ENCODE data around the gene OAT. TPM values are rescaled to one million over a fixed set of nuclear protein-coding genes. Genes with fewer than 3 reads are reported as not detected.

The OAT gene
- total and polyA plus RNA-seq, 3 donors from 2014 or later = 110 to 129 (median 115) TPM

DNA sequence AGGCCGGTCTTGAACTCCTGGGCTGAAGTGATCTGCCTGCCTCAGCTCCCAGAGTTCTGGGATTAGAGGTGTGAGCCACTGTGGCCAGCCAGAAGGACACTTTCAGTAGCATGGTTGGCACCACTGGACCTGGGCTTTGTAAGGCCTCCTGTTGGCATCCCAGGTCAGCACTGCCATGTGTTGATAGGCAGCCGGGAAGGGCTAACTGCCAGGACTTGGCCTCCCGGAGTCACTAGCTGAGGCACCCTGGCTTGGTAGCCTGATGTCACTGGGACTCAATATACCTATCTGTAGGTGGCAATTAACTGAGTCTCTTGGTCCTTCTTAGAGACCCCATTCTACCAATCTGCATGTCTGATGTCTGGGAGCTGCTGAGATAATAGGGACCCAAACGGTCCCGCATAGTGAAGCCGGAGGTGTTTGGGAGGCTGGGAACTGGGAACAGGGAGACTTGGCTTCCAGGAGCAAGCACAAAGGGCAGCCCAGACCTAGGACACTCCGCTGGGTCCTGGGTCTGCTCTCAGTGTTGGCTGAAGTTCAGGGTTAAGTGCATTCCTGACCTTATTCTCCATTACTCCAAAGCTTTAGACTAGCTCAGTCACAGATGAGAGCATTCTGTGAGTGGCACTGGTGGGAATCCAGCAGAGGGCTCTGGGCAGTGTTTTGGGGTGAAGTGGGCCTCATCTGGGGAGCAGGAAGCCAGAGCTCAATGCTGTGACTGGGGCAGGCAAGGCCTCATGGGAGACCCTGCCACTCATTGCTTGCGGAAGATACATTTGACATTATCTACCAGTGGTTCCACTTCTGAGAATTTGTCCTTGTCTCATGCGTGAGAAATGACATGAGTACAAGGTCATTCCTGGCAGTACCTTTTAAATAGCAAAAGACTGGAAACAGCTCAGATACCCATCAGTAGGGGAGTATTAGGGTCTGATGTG lies 45.6 kb upstream of the OAT start:
- 68 to 69% methylated on average over 7 to 9 of the region's 9 CpGs for WGBS, 2 donors
- H3K27ac ChIP-seq = no peak overlapping the region
- intact Hi-C loops (cut with DNase I; ENCODE audit: low total_unique reads) = no loop called here

DNA sequence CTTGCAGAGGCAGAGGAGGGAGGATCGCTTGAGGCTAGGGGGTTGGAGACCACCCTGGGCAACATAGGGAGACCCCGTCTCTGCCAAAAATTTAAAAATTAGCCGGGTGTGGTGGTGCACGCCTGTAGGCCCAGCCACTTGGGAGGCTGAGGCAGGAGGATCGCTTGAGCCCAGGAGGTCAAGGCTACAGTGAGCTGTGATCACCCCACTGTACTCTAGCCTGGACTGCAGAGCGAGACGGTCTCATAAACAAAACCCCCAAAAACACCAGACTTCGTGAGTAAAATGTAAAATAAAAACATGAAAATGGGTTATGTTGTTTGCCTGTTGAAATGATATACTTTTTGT lies 43.6 kb upstream of the OAT start:
- no peak for TF ChIP-seq POLR2A (IDR thresholded peaks at IDR 0.05)
- TF ChIP-seq, protein P1, sequence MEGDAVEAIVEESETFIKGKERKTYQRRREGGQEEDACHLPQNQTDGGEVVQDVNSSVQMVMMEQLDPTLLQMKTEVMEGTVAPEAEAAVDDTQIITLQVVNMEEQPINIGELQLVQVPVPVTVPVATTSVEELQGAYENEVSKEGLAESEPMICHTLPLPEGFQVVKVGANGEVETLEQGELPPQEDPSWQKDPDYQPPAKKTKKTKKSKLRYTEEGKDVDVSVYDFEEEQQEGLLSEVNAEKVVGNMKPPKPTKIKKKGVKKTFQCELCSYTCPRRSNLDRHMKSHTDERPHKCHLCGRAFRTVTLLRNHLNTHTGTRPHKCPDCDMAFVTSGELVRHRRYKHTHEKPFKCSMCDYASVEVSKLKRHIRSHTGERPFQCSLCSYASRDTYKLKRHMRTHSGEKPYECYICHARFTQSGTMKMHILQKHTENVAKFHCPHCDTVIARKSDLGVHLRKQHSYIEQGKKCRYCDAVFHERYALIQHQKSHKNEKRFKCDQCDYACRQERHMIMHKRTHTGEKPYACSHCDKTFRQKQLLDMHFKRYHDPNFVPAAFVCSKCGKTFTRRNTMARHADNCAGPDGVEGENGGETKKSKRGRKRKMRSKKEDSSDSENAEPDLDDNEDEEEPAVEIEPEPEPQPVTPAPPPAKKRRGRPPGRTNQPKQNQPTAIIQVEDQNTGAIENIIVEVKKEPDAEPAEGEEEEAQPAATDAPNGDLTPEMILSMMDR (IDR thresholded peaks at IDR 0.05) = no peak
- Histone ChIP-seq H3K4me1 (peaks cover 20% of the 10 kb centered on the region), H3K36me3 (ENCODE audit: low read depth, missing control alignments) (no peaks in the 10 kb centered on the region), H3K9me3 (no peaks in the 10 kb centered on the region), H3K27me3 (no peaks in the 10 kb centered on the region), H3K4me3 (peak overlapping the region; percentile 73 to 87), H3K27ac (peak overlapping the region in 1 of 2 donors; percentile 90)
- intact Hi-C loops (cut with DNase I; ENCODE audit: low total_unique reads) = no loop called here
- 55 to 56% methylated on average over 8 of the region's 8 CpGs for WGBS, 2 donors
- no peak for DNase-seq

More for the DNA sequence above, 45.6 kb upstream of the OAT start:
- no peak for DNase-seq
- Histone ChIP-seq H3K27me3 (no peaks in the 10 kb centered on the region), H3K4me1 (peaks cover 20% of the 10 kb centered on the region), H3K4me3 (no peak overlapping the region), H3K36me3 (ENCODE audit: low read depth, missing control alignments) (no peaks in the 10 kb centered on the region), H3K9me3 (no peaks in the 10 kb centered on the region)
- no peak for TF ChIP-seq POLR2A (IDR thresholded peaks at IDR 0.05)
- TF ChIP-seq, protein P1 (IDR thresholded peaks at IDR 0.05) = no peak

DNA sequence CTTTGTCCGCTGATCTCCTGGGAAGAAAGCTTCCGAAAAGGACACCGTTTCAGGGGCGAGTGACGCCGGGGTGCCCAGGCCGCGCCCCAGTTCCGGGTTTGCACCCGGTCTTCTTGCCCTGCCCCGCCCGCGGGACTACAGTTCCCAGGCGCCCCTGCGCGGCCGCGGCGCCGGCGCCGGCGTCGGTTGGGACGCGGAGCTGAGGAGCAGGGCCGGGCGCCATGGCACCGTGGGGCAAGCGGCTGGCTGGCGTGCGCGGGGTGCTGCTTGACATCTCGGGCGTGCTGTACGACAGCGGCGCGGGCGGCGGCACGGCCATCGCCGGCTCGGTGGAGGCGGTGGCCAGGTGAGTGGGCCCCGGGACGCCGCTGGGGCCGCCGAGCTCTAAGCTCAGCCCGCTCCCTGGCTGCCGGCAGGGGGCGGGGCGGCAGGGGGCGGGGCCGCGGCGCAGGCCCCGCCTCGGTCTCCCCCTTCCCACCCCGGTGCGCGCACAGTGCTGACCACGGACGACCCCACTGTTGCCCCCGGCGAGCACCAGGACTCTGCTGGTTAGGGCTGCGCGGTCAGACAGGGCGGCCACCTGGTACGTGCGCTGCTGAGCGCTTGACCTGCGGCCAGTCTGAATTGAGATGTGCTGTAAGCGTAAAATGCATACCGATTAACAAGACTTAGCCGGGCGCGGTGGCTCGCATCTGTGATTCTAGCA lies 43.1 kb upstream of the OAT start, which contains the start of gene LHPP:
LHPP (plus strand) TSS at position 182 of the 706 bp plus-strand sequence; CDS start at position 222, 40 bp downstream.
- Histone ChIP-seq H3K4me3 (peak within 1 kb of the TSS; percentile 73 to 87), H3K27me3 (no peaks in the 10 kb centered on the region), H3K4me1 (peaks cover 20% of the 10 kb centered on the region), H3K36me3 (ENCODE audit: low read depth, missing control alignments) (no peaks in the 10 kb centered on the region), H3K27ac (peak within 1 kb of the TSS; percentile 79 to 90), H3K9me3 (no peaks in the 10 kb centered on the region)
- 2% methylated on average over 19 to 44 of the region's 81 CpGs for whole genome bisulfite sequencing, 2 donors
- no peak for TF ChIP-seq POLR2A (IDR thresholded peaks at IDR 0.05)
- TF ChIP-seq, protein P1 (IDR thresholded peaks at IDR 0.05) = peak; percentile 31 to 62 (median 42)
- intact Hi-C loops (cut with DNase I; ENCODE audit: low total_unique reads) = no loop called here
- DNase-seq = peak; percentile 90

DNA sequence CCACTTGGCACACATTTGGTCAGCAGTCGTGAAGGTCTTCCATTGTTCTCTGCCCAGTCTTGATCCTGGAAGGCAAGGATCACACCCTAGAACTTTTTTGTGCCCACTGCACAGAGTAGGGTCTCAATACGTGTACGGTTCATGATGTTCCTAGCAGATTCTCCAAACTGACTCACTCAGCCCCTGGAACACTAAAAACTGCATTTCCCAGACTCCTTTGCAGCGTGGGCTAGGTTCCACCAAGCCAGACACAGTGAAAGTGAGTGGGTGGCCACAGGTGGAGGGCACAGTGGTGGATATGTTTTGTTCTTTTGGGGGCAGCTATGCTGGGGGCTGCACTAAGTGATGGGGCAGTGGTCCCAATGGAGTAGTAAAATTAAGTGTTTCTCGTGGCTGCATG lies 41.4 kb upstream of the OAT start:
- intact Hi-C loops (cut with DNase I; ENCODE audit: low total_unique reads) = no loop called here
- TF ChIP-seq, protein P1 (IDR thresholded peaks at IDR 0.05) = no peak
- no peak for TF ChIP-seq POLR2A (IDR thresholded peaks at IDR 0.05)
- Histone ChIP-seq H3K27ac (no peak overlapping the region), H3K4me3 (no peak overlapping the region), H3K36me3 (ENCODE audit: low read depth, missing control alignments) (no peaks in the 10 kb centered on the region), H3K9me3 (no peaks in the 10 kb centered on the region), H3K27me3 (no peaks in the 10 kb centered on the region), H3K4me1 (peaks cover 12% of the 10 kb centered on the region)
- 80 to 87% methylated on average over 4 of the region's 5 CpGs for WGBS, 2 donors
- no peak for DNase-seq

Measured in testis (tissue), 3 donors.